HG02588 (cell line): ENCODE results near the gene CSNK1G1.
"Not testable (repeated sequence)": the region's sequence is repeated elsewhere in the genome, so short reads cannot be mapped to it uniquely, and the experiment has no call there.

Source experiments
- ATAC-seq: cut with Tn5 transposase; IDR thresholded peaks from one replicate; pipeline ENCODE4 v1.9.1; 2021; ENCODE audit warnings: mild to moderate bottlenecking, moderate library complexity; ENCODE audit not compliant: unreplicated experiment

The CSNK1G1 gene

GRCh38 chr15:64138331-64138941 lies 217.5 kb downstream of the CSNK1G1 start:
- ATAC-seq = no peak

DNA sequence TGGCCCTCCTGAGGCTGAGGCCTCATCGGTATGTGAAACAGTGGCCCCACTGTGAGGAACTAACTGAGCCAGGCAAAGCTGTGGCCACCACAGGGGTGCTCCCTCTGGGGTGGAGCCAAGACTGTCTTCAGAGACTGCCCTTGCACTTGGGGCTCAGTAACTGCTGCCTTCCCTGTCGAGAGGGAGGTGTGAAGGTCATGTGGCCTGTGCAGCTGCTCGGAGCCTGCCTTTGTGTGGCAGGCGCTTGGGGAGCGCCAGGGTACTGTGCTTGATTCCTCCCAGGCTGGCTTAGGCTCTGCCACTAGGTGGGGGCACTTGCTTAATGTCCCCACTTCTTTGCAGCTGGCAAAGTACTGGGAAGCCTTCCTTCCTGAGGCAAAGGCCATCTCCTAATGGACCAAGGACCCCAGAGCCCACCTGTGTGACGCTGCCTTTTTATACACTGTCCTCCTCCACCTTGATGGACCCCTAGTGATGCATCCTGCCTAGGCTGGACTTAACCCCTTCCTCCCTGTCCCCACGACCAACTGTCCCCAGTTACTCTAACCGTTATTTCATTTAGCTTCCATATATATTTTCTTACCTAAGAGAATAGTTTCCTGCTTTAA lies 218.6 kb downstream of the CSNK1G1 start:
- no peak for ATAC-seq

DNA sequence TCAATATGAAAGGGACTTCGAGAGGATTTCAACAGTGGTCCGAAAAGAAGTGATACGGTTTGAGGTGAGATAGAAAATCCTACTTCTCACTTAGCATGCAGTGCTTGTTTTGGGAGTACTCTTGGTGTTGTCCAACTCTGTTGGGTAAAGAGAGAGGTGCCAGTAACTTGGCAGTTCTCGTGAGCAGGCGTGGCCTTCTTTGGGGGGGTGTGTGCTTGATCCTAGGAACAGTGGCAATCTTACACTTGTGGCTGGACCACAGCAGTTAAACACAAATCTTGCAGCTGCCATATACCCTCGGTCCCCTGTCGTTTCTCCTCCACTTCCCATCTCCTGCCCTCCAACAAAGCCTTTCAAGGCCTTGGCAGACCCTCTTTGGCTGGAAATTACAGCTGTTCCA lies 219.6 kb downstream of the CSNK1G1 start:
- ATAC-seq = no peak

DNA sequence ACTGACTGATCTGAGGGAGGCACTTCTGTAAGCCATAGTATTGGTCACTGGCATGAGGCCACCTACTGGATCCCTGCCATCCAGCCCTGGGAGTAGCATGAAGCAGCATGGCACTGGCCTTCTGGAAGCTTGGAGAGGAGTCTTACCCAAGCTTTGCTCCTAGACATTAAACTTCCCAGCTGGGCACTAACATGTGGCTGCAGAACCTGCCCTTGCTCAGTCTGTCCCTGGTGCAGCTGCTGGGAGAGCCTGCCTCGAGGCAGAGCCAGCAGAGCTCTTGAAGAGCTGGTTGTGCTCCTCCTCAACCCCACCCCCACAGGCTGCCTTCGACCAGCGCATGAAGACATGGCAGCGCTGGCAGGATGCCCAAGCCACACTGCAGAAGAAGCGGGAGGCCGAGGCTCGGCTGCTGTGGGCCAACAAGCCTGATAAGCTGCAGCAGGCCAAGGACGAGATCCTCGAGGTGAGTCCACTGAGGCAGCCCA lies 221.6 kb downstream of the CSNK1G1 start:
- ATAC-seq = no peak

- ATAC-seq = no peak
Measured at GRCh38 chr15:64133623-64134344, 222.2 kb downstream of the CSNK1G1 start.

- ATAC-seq = no peak
Measured at GRCh38 chr15:64132217-64132616, 223.8 kb downstream of the CSNK1G1 start.

GRCh38 chr15:64131547-64131946 lies 224.4 kb downstream of the CSNK1G1 start:
- ATAC-seq = no peak

GRCh38 chr15:64130159-64130558 lies 225.8 kb downstream of the CSNK1G1 start:
- ATAC-seq = no peak

- ATAC-seq = no peak
Measured at GRCh38 chr15:64127521-64128270, 228.3 kb downstream of the CSNK1G1 start.

GRCh38 chr15:64125978-64126377 lies 230.0 kb downstream of the CSNK1G1 start:
- ATAC-seq = no peak

- ATAC-seq = no peak
Measured at GRCh38 chr15:64122936-64123351, 233.0 kb downstream of the CSNK1G1 start.

GRCh38 chr15:64122444-64122843 lies 233.5 kb downstream of the CSNK1G1 start:
- no peak for ATAC-seq

DNA sequence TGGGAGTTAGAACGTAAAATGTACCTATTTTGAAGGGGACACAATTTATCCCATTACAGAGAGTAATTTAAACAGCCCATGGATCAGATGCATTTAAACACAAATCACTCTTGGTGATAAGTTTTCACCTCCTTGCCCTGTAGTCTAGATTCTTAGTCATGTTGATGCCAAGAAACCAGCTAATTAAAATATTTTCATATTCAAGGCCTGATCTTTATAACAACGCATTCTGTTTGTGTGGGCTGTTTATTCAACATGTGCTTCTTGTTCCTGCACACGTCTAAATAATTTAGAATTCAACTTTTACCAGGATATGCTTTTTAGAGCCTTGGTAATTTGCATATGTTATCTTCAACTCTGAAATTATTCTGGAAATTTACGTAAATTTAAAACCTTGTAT lies 234.4 kb downstream of the CSNK1G1 start:
- no peak for ATAC-seq

DNA sequence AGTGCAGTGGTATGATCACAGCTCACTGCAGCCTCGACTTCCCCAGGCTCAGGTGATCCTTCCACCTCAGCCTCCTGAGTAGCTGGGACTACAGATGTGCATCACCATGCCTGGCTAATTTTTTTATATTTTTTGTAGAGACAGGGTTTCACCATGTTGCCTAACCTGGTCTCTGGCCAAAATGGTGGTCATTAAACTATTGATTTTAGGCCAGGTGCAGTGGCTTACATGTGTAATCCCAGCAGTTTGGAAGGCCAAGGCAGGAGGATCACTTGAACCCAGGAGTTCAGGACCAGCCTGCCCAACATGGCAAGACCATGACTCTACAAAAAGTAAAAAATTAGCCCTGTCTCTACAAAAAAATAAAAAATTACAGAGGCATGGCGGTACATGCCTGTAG lies 235.7 kb downstream of the CSNK1G1 start:
- ATAC-seq = not testable (repeated sequence)

GRCh38 chr15:64117759-64118487 lies 238.1 kb downstream of the CSNK1G1 start:
- no peak for ATAC-seq
